ENCODE measurements around the gene EPRS1. TPM values are rescaled to one million over a fixed set of nuclear protein-coding genes. Genes with fewer than 3 reads are reported as not detected.
A peak's percentile ranks its signal among the peaks of the same experiment; 100 is the strongest.

EPRS1 gene
- total and polyA plus RNA-seq, 2 of the 4 experiments (the other 2 are of a cell fraction): 48.0 to 159 TPM

DNA sequence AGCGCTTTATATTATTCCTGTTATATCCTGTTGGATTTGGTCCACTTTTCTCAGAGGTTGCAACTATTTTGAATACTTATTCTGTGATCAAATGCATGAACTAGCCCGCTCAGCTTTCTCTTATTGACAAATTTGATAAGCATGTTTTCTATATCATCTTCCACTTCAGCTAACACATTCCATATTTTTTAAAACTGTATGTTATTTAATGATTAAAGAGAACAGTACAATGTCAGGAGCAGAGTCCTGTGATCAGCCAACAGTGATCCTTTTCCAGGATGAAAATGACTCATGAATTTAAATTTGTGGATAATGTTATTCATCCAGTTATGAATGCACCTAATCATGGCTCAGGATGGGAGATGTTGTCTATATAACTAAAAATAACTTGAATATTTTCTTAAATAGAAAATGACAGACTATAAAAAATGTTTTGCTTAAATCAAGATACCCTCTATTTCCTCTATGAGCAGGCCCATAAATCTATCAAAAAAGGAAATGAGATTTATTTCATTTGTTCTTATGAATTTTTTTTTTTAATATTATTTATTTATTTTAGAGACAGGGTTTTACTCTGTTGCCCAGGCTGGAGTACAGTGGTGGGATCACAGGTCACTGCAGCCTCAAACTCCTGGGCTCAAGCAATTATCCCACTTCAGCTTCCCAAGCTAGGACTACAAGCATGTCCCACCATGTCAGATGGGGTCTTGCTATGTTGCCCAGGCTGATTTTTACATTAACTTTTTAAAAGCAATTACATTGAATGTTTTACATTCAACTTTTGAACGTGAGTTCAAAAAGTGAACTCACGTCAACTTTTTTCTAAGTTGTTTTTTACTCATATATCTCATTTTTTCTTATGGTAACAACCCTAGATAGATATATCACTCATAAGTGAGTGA is 30.8 kb upstream of the EPRS1 start:
- H3K14ac ChIP-seq (replicated peaks; ENCODE audit: low read depth, low read length): no peak overlapping the region; the same call in 1 of the 2 replicates
- no peak overlapping the region for H3K9ac ChIP-seq (ENCODE audit: low read depth, low read length)
- ChIA-PET POLR2A (ENCODE audit: unreplicated experiment) (no interaction called here), CTCF (no interaction called here)
- no peaks in the 10 kb centered on the region for H3K4me1 ChIP-seq (ENCODE audit: control insufficient read depth, insufficient read depth, low read length)
- DNase-seq: peak; percentile 27
- intact Hi-C loops (cut with micrococcal nuclease) (no loop called here), dilution Hi-C loops (cut with HindIII; ENCODE audit: low sequenced_read_pairs, unreplicated experiment) (no loop called here), in situ Hi-C loops (cut with MboI; ENCODE audit: low sequenced_read_pairs) (no loop called here)
- no peak overlapping the region for H4K8ac ChIP-seq (ENCODE audit: low read depth in 2 of 2, low read length in 2 of 2)
- ATAC-seq (ENCODE audit: low read depth): no peak
- no peaks in the 10 kb centered on the region for H3K9me3 ChIP-seq (ENCODE audit: control insufficient read depth, insufficient read depth, low read length)
- H4K91ac ChIP-seq (ENCODE audit: insufficient read depth, low read depth, low read length): no peak overlapping the region
- H2BK15ac ChIP-seq (ENCODE audit: low read depth, low read length): no peak overlapping the region
- no peak overlapping the region for H3K23ac ChIP-seq (ENCODE audit: low read depth, low read length)
- H2AFZ ChIP-seq (replicated peaks; ENCODE audit: low read length, poor library complexity): no peak overlapping the region
- H3K56ac ChIP-seq (ENCODE audit: extremely low read depth, insufficient read depth, low read length): no peak overlapping the region
- no peak overlapping the region for H3K4me3 ChIP-seq (ENCODE audit: insufficient read depth, low read depth, low read length)
- no peak overlapping the region for H2BK120ac ChIP-seq (ENCODE audit: low read depth, low read length)
- no TSS peak for BruUV-seq (replicated peaks)
- no peaks in the 10 kb centered on the region for H3K9me1 ChIP-seq (ENCODE audit: insufficient read depth, low read length)
- no peak overlapping the region for H2BK20ac ChIP-seq (ENCODE audit: low read depth, low read length)
- H2AK9ac ChIP-seq (replicated peaks; ENCODE audit: low read depth, low read length, poor library complexity): no peak overlapping the region
- no peak overlapping the region for H3K18ac ChIP-seq (ENCODE audit: low read depth, low read length)
- H3K4ac ChIP-seq (ENCODE audit: low read depth, low read length): no peak overlapping the region
- no peak overlapping the region for H2AK5ac ChIP-seq (ENCODE audit: low read depth, low read length)
- H3K79me1 ChIP-seq (ENCODE audit: low read depth in 1 of 2, low read length in 2 of 2): peaks cover 0 to 6% of the 10 kb centered on the region in 2 experiments; a peak in 1 of 4 replicates
- no peaks in the 10 kb centered on the region for H4K20me1 ChIP-seq (ENCODE audit: insufficient read depth, low read length)
- H2BK5ac ChIP-seq (ENCODE audit: low read depth, low read length, poor library complexity, severe bottlenecking): no peak overlapping the region
- H4K5ac ChIP-seq (ENCODE audit: low read depth, low read length): no peak overlapping the region
- no peak for TF ChIP-seq CEBPB (IDR thresholded peaks at IDR 0.05; ENCODE audit: low read depth, low read length)
- H3K4me2 ChIP-seq (ENCODE audit: low read depth, low read length): no peak overlapping the region
- no peaks in the 10 kb centered on the region for H3K27me3 ChIP-seq (ENCODE audit: control insufficient read depth, insufficient read depth, low read length)
- H3K36me3 ChIP-seq (ENCODE audit: control insufficient read depth, insufficient read depth, low read length): peaks cover 11% of the 10 kb centered on the region
- no CpG with 5 or more reads among the region's 4 CpGs for WGBS, 2 experiments (ENCODE audit: extremely low coverage in 2 of 2, insufficient read length in 1 of 2)
- no peak overlapping the region for H3K27ac ChIP-seq (ENCODE audit: insufficient read depth, low read length)
